ENCODE measurements around the gene CCDC28A. TPM values are rescaled to one million over a fixed set of nuclear protein-coding genes. Genes with fewer than 3 reads are reported as not detected.

Gene CCDC28A
- total RNA-seq, 2 experiments from 2014 or later = 17.4 to 22.8 TPM

- no peaks in the 10 kb centered on the region for H3K36me3 Mint-ChIP-seq
- H3K4me1 Mint-ChIP-seq = peaks cover 25% of the 10 kb centered on the region
- H3K9me3 Mint-ChIP-seq (ENCODE audit: low read depth) = no peaks in the 10 kb centered on the region
- no peak for ATAC-seq
- H3K4me3 Mint-ChIP-seq = peak overlapping the region; percentile 89
- CTCF ChIA-PET = interaction anchor here (0.7 to 2.4 kb wide), 4 partner anchors 80 to 184 kb away, joined by 3 to 9 read pairs (median 4); no protein-coding TSS in a partner anchor
- no peak for DNase-seq
- H3K27me3 Mint-ChIP-seq = no peaks in the 10 kb centered on the region
- peak overlapping the region; percentile 100 for H3K27ac Mint-ChIP-seq
Measured at GRCh38 chr6:138772596-138773176, 883 bp upstream of the CCDC28A start.

- peak overlapping the region; percentile 89 for H3K4me3 Mint-ChIP-seq
- peaks cover 21% of the 10 kb centered on the region for H3K4me1 Mint-ChIP-seq
- peak overlapping the region; percentile 100 for H3K27ac Mint-ChIP-seq
- CTCF ChIA-PET = interaction anchor here (1.5 kb wide), 1 partner anchor 8 kb away, joined by 3 read pairs; no protein-coding TSS in a partner anchor
- H3K9me3 Mint-ChIP-seq (ENCODE audit: low read depth) = no peaks in the 10 kb centered on the region
- DNase-seq (no peak), ATAC-seq (no peak)
- no peaks in the 10 kb centered on the region for H3K27me3 Mint-ChIP-seq
- no peaks in the 10 kb centered on the region for H3K36me3 Mint-ChIP-seq
Measured at GRCh38 chr6:138774370-138774769, 801 bp downstream of the CCDC28A start.

- CTCF ChIA-PET = interaction anchor here (1.8 kb wide), 1 partner anchor 11 kb away, joined by 3 read pairs; no protein-coding TSS in a partner anchor
- ATAC-seq = no peak
- H3K36me3 Mint-ChIP-seq = peaks cover 2% of the 10 kb centered on the region
- DNase-seq = no peak
- H3K4me1 Mint-ChIP-seq = peaks cover 20% of the 10 kb centered on the region
- H3K27me3 Mint-ChIP-seq = no peaks in the 10 kb centered on the region
- no peak overlapping the region for H3K27ac Mint-ChIP-seq
- H3K9me3 Mint-ChIP-seq (ENCODE audit: low read depth) = no peaks in the 10 kb centered on the region
- no peak overlapping the region for H3K4me3 Mint-ChIP-seq
Measured at GRCh38 chr6:138776659-138777058, 3.1 kb downstream of the CCDC28A start.

GRCh38 chr6:138778331-138778730 lies 4.8 kb downstream of the CCDC28A start:
- Mint-ChIP-seq H3K4me1 (peaks cover 7% of the 10 kb centered on the region), H3K27ac (no peak overlapping the region), H3K4me3 (no peak overlapping the region), H3K36me3 (peaks cover 7% of the 10 kb centered on the region), H3K27me3 (no peaks in the 10 kb centered on the region), H3K9me3 (ENCODE audit: low read depth) (no peaks in the 10 kb centered on the region)
- ATAC-seq (no peak), DNase-seq (no peak)
- CTCF ChIA-PET = no interaction called here

- H3K4me1 Mint-ChIP-seq = peaks cover 4% of the 10 kb centered on the region
- CTCF ChIA-PET = no interaction called here
- peaks cover 9% of the 10 kb centered on the region for H3K36me3 Mint-ChIP-seq
- no peaks in the 10 kb centered on the region for H3K9me3 Mint-ChIP-seq (ENCODE audit: low read depth)
- DNase-seq (no peak), ATAC-seq (no peak)
- no peak overlapping the region for H3K4me3 Mint-ChIP-seq
- no peaks in the 10 kb centered on the region for H3K27me3 Mint-ChIP-seq
- no peak overlapping the region for H3K27ac Mint-ChIP-seq
Measured at GRCh38 chr6:138782243-138782642, 8.7 kb downstream of the CCDC28A start.

- Mint-ChIP-seq H3K27ac (no peak overlapping the region), H3K27me3 (no peaks in the 10 kb centered on the region), H3K9me3 (ENCODE audit: low read depth) (no peaks in the 10 kb centered on the region), H3K36me3 (peaks cover 11% of the 10 kb centered on the region), H3K4me3 (no peak overlapping the region), H3K4me1 (peaks cover 7% of the 10 kb centered on the region)
- DNase-seq (no peak), ATAC-seq (no peak)
- CTCF ChIA-PET = interaction anchor here (1.3 kb wide), 1 partner anchor 10 kb away, joined by 3 read pairs; no protein-coding TSS in a partner anchor
Measured at GRCh38 chr6:138785079-138785478, 11.5 kb downstream of the CCDC28A start.

GRCh38 chr6:138785980-138786379 lies 12.4 kb downstream of the CCDC28A start:
- peaks cover 12% of the 10 kb centered on the region for H3K36me3 Mint-ChIP-seq
- ATAC-seq (no peak), DNase-seq (no peak)
- H3K9me3 Mint-ChIP-seq (ENCODE audit: low read depth) = no peaks in the 10 kb centered on the region
- CTCF ChIA-PET = no interaction called here
- H3K27ac Mint-ChIP-seq = no peak overlapping the region
- H3K27me3 Mint-ChIP-seq = no peaks in the 10 kb centered on the region
- no peak overlapping the region for H3K4me3 Mint-ChIP-seq
- H3K4me1 Mint-ChIP-seq = peaks cover 7% of the 10 kb centered on the region

- H3K9me3 Mint-ChIP-seq (ENCODE audit: low read depth) = no peaks in the 10 kb centered on the region
- DNase-seq (no peak), ATAC-seq (no peak)
- H3K36me3 Mint-ChIP-seq = peaks cover 16% of the 10 kb centered on the region
- no peaks in the 10 kb centered on the region for H3K27me3 Mint-ChIP-seq
- CTCF ChIA-PET = no interaction called here
- no peak overlapping the region for H3K4me3 Mint-ChIP-seq
- peaks cover 7% of the 10 kb centered on the region for H3K4me1 Mint-ChIP-seq
- H3K27ac Mint-ChIP-seq = no peak overlapping the region
Measured at GRCh38 chr6:138787138-138787537, 13.6 kb downstream of the CCDC28A start.

- H3K36me3 Mint-ChIP-seq = peaks cover 7% of the 10 kb centered on the region
- CTCF ChIA-PET = no interaction called here
- no peaks in the 10 kb centered on the region for H3K9me3 Mint-ChIP-seq (ENCODE audit: low read depth)
- no peak within 1 kb of the TSS for H3K27ac Mint-ChIP-seq
- H3K27me3 Mint-ChIP-seq = peaks cover 16% of the 10 kb centered on the region
- no peak for DNase-seq
- ATAC-seq = peak; percentile 20
- H3K4me1 Mint-ChIP-seq = no peaks in the 10 kb centered on the region
- no peak within 1 kb of the TSS for H3K4me3 Mint-ChIP-seq
Measured at GRCh38 chr6:138795809-138796603, 22.4 kb downstream of the CCDC28A start, which contains the start of gene ECT2L. TSS of gene ECT2L (plus strand) at chr6:138796087. CDS start at chr6:138813275, 17,188 bp downstream.

GRCh38 chr6:138796771-138797170 lies 23.2 kb downstream of the CCDC28A start:
- Mint-ChIP-seq H3K9me3 (ENCODE audit: low read depth) (no peaks in the 10 kb centered on the region), H3K27ac (no peak overlapping the region), H3K36me3 (peaks cover 2% of the 10 kb centered on the region), H3K4me3 (no peak overlapping the region), H3K4me1 (no peaks in the 10 kb centered on the region), H3K27me3 (peaks cover 16% of the 10 kb centered on the region)
- ATAC-seq (no peak), DNase-seq (no peak)
- CTCF ChIA-PET = no interaction called here

GRCh38 chr6:138797806-138798446 lies 24.4 kb downstream of the CCDC28A start:
- CTCF ChIA-PET = no interaction called here
- DNase-seq = no peak
- Mint-ChIP-seq H3K9me3 (ENCODE audit: low read depth) (no peaks in the 10 kb centered on the region), H3K4me1 (no peaks in the 10 kb centered on the region), H3K27me3 (peaks cover 16% of the 10 kb centered on the region), H3K36me3 (peaks cover 1% of the 10 kb centered on the region), H3K27ac (no peak overlapping the region), H3K4me3 (no peak overlapping the region)
- ATAC-seq = no peak

- Mint-ChIP-seq H3K36me3 (no peaks in the 10 kb centered on the region), H3K4me1 (no peaks in the 10 kb centered on the region), H3K4me3 (no peak overlapping the region), H3K9me3 (ENCODE audit: low read depth) (no peaks in the 10 kb centered on the region), H3K27ac (no peak overlapping the region), H3K27me3 (peaks cover 24% of the 10 kb centered on the region)
- DNase-seq = no peak
- CTCF ChIA-PET = no interaction called here
- no peak for ATAC-seq
Measured at GRCh38 chr6:138800377-138801150, 27.0 kb downstream of the CCDC28A start.

GRCh38 chr6:138803331-138803730 lies 29.8 kb downstream of the CCDC28A start:
- no peaks in the 10 kb centered on the region for H3K36me3 Mint-ChIP-seq
- ATAC-seq (no peak), DNase-seq (no peak)
- no peak overlapping the region for H3K27ac Mint-ChIP-seq
- CTCF ChIA-PET = interaction anchor here (0.9 kb wide), 1 partner anchor 9 kb away, joined by 3 read pairs; no protein-coding TSS in a partner anchor
- H3K27me3 Mint-ChIP-seq = peaks cover 9% of the 10 kb centered on the region
- no peaks in the 10 kb centered on the region for H3K4me1 Mint-ChIP-seq
- H3K4me3 Mint-ChIP-seq = no peak overlapping the region
- no peaks in the 10 kb centered on the region for H3K9me3 Mint-ChIP-seq (ENCODE audit: low read depth)

All from activated CD8-positive, alpha-beta memory T cell treated with anti-CD3 and anti-CD28 coated beads, Interleukin-2, amount 10 ng/mL, durations not matched to agents 7 days and 5 days (primary cell).